K562 (cell line): ENCODE results near the gene ANGPTL7. TPM values are rescaled to one million over a fixed set of nuclear protein-coding genes. Genes with fewer than 3 reads are reported as not detected.

ENCODE experiments used
- ATAC-seq: fragments of 200-7000 bp; cut with Tn5 transposase; 3 replicates; pipeline ENCODE4 v1.9.1; 2020; ENCODE audit warnings: moderate library complexity
- BruUV-seq: library from RNA; stranded (reverse); fragments of 400-500 nt; replicated peaks from 2 replicates; lab custom pipeline; 2021; lab: Mats Ljungman, UMichigan
- CTCF ChIA-PET: fragments of 300-600 bp; formaldehyde crosslinking; extraction: SDS; loops from one replicate; lab custom pipeline; 2021; ENCODE audit warnings: low intra/inter-chr PET ratio; lab: Yijun Ruan, JAX
- POLR2A ChIA-PET: fragments of 300-600, 350-650 bp; sonication (Branson Sonifier 250); formaldehyde crosslinking; extraction: SDS; loops from one replicate; lab custom pipeline; 2021; ENCODE audit warnings: antibody characterized with exemption, inconsistent platforms; lab: Yijun Ruan, JAX
- DNase-seq, 4 experiments: peaks; one replicate each; pipeline versions ENCODE4 v3.0.0 to v3.0.0-alpha.2; 2011 to 2018; ENCODE audit warnings: low spot score in 3 of 4, mixed read lengths in 3 of 4; ENCODE audit errors: extremely low read depth in 1 of 4
- FAIRE-seq: peaks from 2 replicates; lab custom pipeline; 2011; peaks lifted over from hg19 to GRCh38; lab: Jason Lieb, UNC
- H2AFZ ChIP-seq: 2 replicates; pipeline ENCODE4 v1.6.0; 2011; ENCODE audit warnings: low read depth, low read length, control low read depth, inconsistent platforms
- H3K27ac ChIP-seq: fragments of 200-600 bp; 3 replicates; pipeline ENCODE4 v1.8.0; 2011; ENCODE audit warnings: low read depth, mild to moderate bottlenecking, control low read depth, inconsistent platforms, low read length, moderate library complexity, mixed read lengths; ENCODE audit errors: extremely low read depth
- H3K27me3 ChIP-seq, 2 experiments: fragments of 300-600 bp in 1 of 2; 2 replicates in 1 of 2; 3 replicates in 1 of 2; pipeline versions ENCODE4 v1.6.0 to v1.8.0; 2011; ENCODE audit warnings: inconsistent platforms in 2 of 2, low read length in 2 of 2, mild to moderate bottlenecking in 1 of 2, mixed read lengths in 1 of 2, moderate library complexity in 1 of 2; ENCODE audit not compliant: control insufficient read depth in 2 of 2, insufficient read depth in 2 of 2
- H3K36me3 ChIP-seq: fragments of 300-600 bp; 3 replicates; pipeline ENCODE4 v1.8.0; 2011; ENCODE audit warnings: mild to moderate bottlenecking, low read length, inconsistent platforms; ENCODE audit not compliant: control insufficient read depth, insufficient read depth
- H3K4me1 ChIP-seq, 2 experiments: fragments of 200-600 bp in 1 of 2; replicated peaks in 1 of 2; 2 replicates in 1 of 2; 3 replicates in 1 of 2; pipeline versions ENCODE4 v1.5.1 to v1.8.0; 2011; ENCODE audit warnings: inconsistent platforms in 2 of 2, low read length in 2 of 2, mild to moderate bottlenecking in 1 of 2, mixed read lengths in 1 of 2, moderate library complexity in 1 of 2; ENCODE audit not compliant: control insufficient read depth in 2 of 2, insufficient read depth in 2 of 2
- H3K4me2 ChIP-seq: 2 replicates; pipeline ENCODE4 v1.6.1; 2011; ENCODE audit warnings: low read length, control low read depth, inconsistent platforms, mixed read lengths; ENCODE audit not compliant: insufficient read depth
- H3K4me3 ChIP-seq: fragments of 200-600 bp; sonication (generic), shearing (Covaris generic); 2 replicates; pipeline ENCODE4 v1.5.1; 2016; ENCODE audit warnings: control low read depth, inconsistent platforms
- H3K79me2 ChIP-seq: fragments of 200-600 bp; 3 replicates; pipeline ENCODE4 v1.8.0; 2011; ENCODE audit warnings: low read length, inconsistent platforms; ENCODE audit not compliant: control insufficient read depth, insufficient read depth
- H3K9ac ChIP-seq, 2 experiments: 2 replicates each; pipeline versions ENCODE4 v1.6.0 to v1.6.1; 2011; ENCODE audit warnings: low read depth in 2 of 2, low read length in 2 of 2, control low read depth in 1 of 2, inconsistent platforms in 1 of 2, mild to moderate bottlenecking in 1 of 2, mixed read lengths in 1 of 2; ENCODE audit not compliant: insufficient read depth in 1 of 2
- H3K9me1 ChIP-seq: one replicate; pipeline ENCODE4 v1.6.0; 2011; ENCODE audit warnings: inconsistent platforms, mild to moderate bottlenecking, low read length, moderate library complexity; ENCODE audit not compliant: control insufficient read depth, insufficient read depth
- H3K9me3 ChIP-seq: replicated peaks from 2 replicates; pipeline ENCODE4 v1.5.1; 2011; ENCODE audit warnings: low read depth, low read length, inconsistent platforms; ENCODE audit not compliant: control insufficient read depth, insufficient read depth
- H4K20me1 ChIP-seq: replicated peaks from 2 replicates; pipeline ENCODE4 v1.6.1; 2011; ENCODE audit warnings: low read length, inconsistent platforms, mixed read lengths; ENCODE audit not compliant: control insufficient read depth, insufficient read depth
- CXXC5 ChIP-seq: fragments of 250-450 bp; sonication (Bioruptor Pico); IDR thresholded peaks from 2 replicates; pipeline ENCODE4 v1.8.0; 2022; ENCODE audit warnings: inconsistent platforms, mild to moderate bottlenecking, moderate library complexity
- KAT2B ChIP-seq: IDR thresholded peaks from one replicate; pipeline ENCODE4 v1.6.1; 2012; ENCODE audit warnings: low read depth, mild to moderate bottlenecking, control low read depth, inconsistent platforms, low read length, moderate library complexity
- NCOA2 ChIP-seq, 2 experiments: fragments of 450-650 bp; IDR thresholded peaks; 2 replicates each; pipeline ENCODE4 v1.6.1; 2018; ENCODE audit warnings: mild to moderate bottlenecking in 2 of 2, moderate library complexity in 1 of 2; ENCODE audit not compliant: partially characterized antibody in 2 of 2
- NFXL1 ChIP-seq: fragments of 450-650 bp; formaldehyde crosslinking; IDR thresholded peaks from 2 replicates; pipeline ENCODE4 v1.4.0; 2021; ENCODE audit warnings: mild to moderate bottlenecking
- OTX1 ChIP-seq: fragments of 450-650 bp; formaldehyde crosslinking; IDR thresholded peaks from 2 replicates; pipeline ENCODE4 v1.4.0; 2022; ENCODE audit warnings: mild to moderate bottlenecking
- POLR2G ChIP-seq: fragments of 200-400 bp; formaldehyde crosslinking; IDR thresholded peaks from 2 replicates; pipeline ENCODE4 v1.6.1; 2017; ENCODE audit warnings: low read depth, mild to moderate bottlenecking, antibody characterized with exemption, low read length, moderate library complexity
- POU5F1 ChIP-seq: fragments of 150-350 bp; IDR thresholded peaks from 2 replicates; pipeline ENCODE4 v1.6.1; 2014; ENCODE audit warnings: borderline replicate concordance, low read length, low read depth, mild to moderate bottlenecking; ENCODE audit not compliant: partially characterized antibody
- RBM14 ChIP-seq: fragments of 200-400 bp; formaldehyde crosslinking; IDR thresholded peaks from 2 replicates; pipeline ENCODE4 v1.6.1; 2018; ENCODE audit warnings: low read depth, mild to moderate bottlenecking, low read length, moderate library complexity, borderline replicate concordance; ENCODE audit not compliant: insufficient read depth
- SAFB ChIP-seq: fragments of 200-400 bp; formaldehyde crosslinking; IDR thresholded peaks from 2 replicates; pipeline ENCODE4 v1.6.1; 2017; ENCODE audit warnings: low read depth, low read length, borderline replicate concordance
- TAF1 ChIP-seq: IDR thresholded peaks from 2 replicates; pipeline ENCODE4 v1.6.1; 2011; ENCODE audit warnings: mild to moderate bottlenecking, low read length, moderate library complexity; ENCODE audit not compliant: insufficient read depth, control insufficient read depth, severe bottlenecking; ENCODE audit errors: extremely low read depth
- TARDBP ChIP-seq: fragments of 450-650 bp; IDR thresholded peaks from 2 replicates; pipeline ENCODE4 v1.6.1; 2016
- TCF7 ChIP-seq: sonication (generic); IDR thresholded peaks from 2 replicates; pipeline ENCODE4 v1.6.1; 2016; ENCODE audit warnings: antibody characterized with exemption, borderline replicate concordance
- ZBTB11 ChIP-seq, 3 experiments: fragments of 200-800 bp in 1 of 3; fragments of 250-450 bp in 1 of 3; fragments of 450-650 bp in 1 of 3; sonication (Bioruptor Pico) in 1 of 3; sonication (Bioruptor generic) in 1 of 3; formaldehyde crosslinking in 1 of 3; IDR thresholded peaks; 2 replicates each; pipeline versions ENCODE4 v1.6.1 to v1.8.0; 2016 to 2022; ENCODE audit warnings: mild to moderate bottlenecking in 2 of 3, missing genetic modification characterization in 2 of 3, missing compliant biosample characterization in 1 of 3, moderate library complexity in 1 of 3
- WGBS: fragments of 100-300 bp; shearing (Covaris generic); methylation state at CpG from one replicate; pipeline ENCODE4 v1.1.6; 2016; ENCODE audit warnings: low coverage, mixed read lengths; ENCODE audit not compliant: insufficient coverage; ENCODE audit errors: missing lambda C conversion rate; 5-methylcytosine and 5-hydroxymethylcytosine counted together
- in situ Hi-C: fragments of 300-500 bp; cut with MboI; formaldehyde crosslinking; loops from 4 replicates; pipeline ENCODE4 v1.15.0; 2018; ENCODE audit warnings: inconsistent platforms, mixed read lengths
- intact Hi-C: fragments of 100-400 bp; cut with micrococcal nuclease; formaldehyde crosslinking; loops from 2 replicates; pipeline ENCODE4 v1.14.2; 2022
- polyA plus RNA-seq, 8 experiments: library from polyadenylated mRNA; depleted of rRNA in 4 of 8; stranded (reverse) in 5 of 8; unstranded in 3 of 8; fragments of >200 nt; fragmentation: Nextera tagmentation in 2 of 8; fragmentation: Illumina TruSeq in 1 of 8; extraction: Ambion mirVana in 2 of 8; extraction: Trizol in 1 of 8; gene quantifications; 2 replicates each; pipeline versions ENCODE4 v1.2.1 to v1.2.3, GENCODE V29; 2011 to 2014; ENCODE audit warnings: inconsistent platforms in 1 of 8, missing spikeins in 1 of 8
- total RNA-seq, 7 experiments: library from RNA; depleted of rRNA in 6 of 7; stranded (reverse); fragments of >200 nt in 6 of 7; fragmentation: Illumina TruSeq in 2 of 7; extraction: Trizol in 2 of 7; gene quantifications; 2 replicates each; pipeline versions ENCODE4 v1.2.1 to v1.2.3, GENCODE V29; 2011 to 2021; ENCODE audit warnings: low replicate concordance in 1 of 7
- TF ChIP-seq, protein P1 (sequence below): fragments of 450-650 bp; formaldehyde crosslinking; IDR thresholded peaks from 2 replicates; pipeline ENCODE4 v1.4.0; 2022; ENCODE audit warnings: missing genetic modification characterization
- TF ChIP-seq, protein P2 (sequence below): fragments of 450-650 bp; formaldehyde crosslinking; conservative IDR thresholded peaks from 2 replicates; pipeline ENCODE4 v1.4.0; 2022; ENCODE audit warnings: mild to moderate bottlenecking, missing genetic modification characterization

The ANGPTL7 gene
- total and polyA plus RNA-seq, 9 of the 15 experiments (the other 6 are each of a cell fraction or from before 2014, with no cell fraction given): not detected

- POLR2A ChIA-PET: interaction anchor here (1.3 kb wide), 1 partner anchor 11 kb away, joined by 3 read pairs; no protein-coding TSS in a partner anchor
- WGBS: 100% methylated on average over 1 of the region's 1 CpG
- in situ Hi-C loops: no loop called here
Measured at GRCh38 chr1:11216074-11216473, 26.9 kb downstream of the ANGPTL7 start.

More at GRCh38 chr1:11216074-11216473, 26.9 kb downstream of the ANGPTL7 start:
- no peaks in the 10 kb centered on the region for H3K4me1 ChIP-seq
- no peaks in the 10 kb centered on the region for H3K27me3 ChIP-seq
- no peaks in the 10 kb centered on the region for H3K9me1 ChIP-seq
- H3K9ac ChIP-seq: no peak overlapping the region
- H3K4me3 ChIP-seq: no peak overlapping the region
- BruUV-seq: no TSS peak
- H3K27ac ChIP-seq: no peak overlapping the region
- intact Hi-C loops: no loop called here
- no peaks in the 10 kb centered on the region for H4K20me1 ChIP-seq
- H3K9me3 ChIP-seq: no peaks in the 10 kb centered on the region
- FAIRE-seq (no peak), ATAC-seq (no peak), DNase-seq (no peak)
- no peak overlapping the region for H2AFZ ChIP-seq
- CTCF ChIA-PET: no interaction called here
- TF ChIP-seq TCF7: no peak
- no peak for TF ChIP-seq NFXL1 (CRISPR knock-in tag)
- no peak for TF ChIP-seq TAF1
- no peak for TF ChIP-seq ZBTB11 (CRISPR knock-in tag; IDR thresholded peaks at IDR 0.05)
- TF ChIP-seq RBM14: no peak
- no peak for TF ChIP-seq NCOA2 (IDR thresholded peaks at IDR 0.05; ENCODE audit: partially characterized antibody in 2 of 2)
- TF ChIP-seq, protein P1, sequence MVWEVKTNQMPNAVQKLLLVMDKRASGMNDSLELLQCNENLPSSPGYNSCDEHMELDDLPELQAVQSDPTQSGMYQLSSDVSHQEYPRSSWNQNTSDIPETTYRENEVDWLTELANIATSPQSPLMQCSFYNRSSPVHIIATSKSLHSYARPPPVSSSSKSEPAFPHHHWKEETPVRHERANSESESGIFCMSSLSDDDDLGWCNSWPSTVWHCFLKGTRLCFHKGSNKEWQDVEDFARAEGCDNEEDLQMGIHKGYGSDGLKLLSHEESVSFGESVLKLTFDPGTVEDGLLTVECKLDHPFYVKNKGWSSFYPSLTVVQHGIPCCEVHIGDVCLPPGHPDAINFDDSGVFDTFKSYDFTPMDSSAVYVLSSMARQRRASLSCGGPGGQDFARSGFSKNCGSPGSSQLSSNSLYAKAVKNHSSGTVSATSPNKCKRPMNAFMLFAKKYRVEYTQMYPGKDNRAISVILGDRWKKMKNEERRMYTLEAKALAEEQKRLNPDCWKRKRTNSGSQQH (CRISPR knock-in tag): no peak
- no peak for TF ChIP-seq KAT2B
- no peak for TF ChIP-seq POLR2G
- no peak for TF ChIP-seq TARDBP
- no peak for TF ChIP-seq POU5F1
- TF ChIP-seq OTX1: no peak
- TF ChIP-seq, protein P2, sequence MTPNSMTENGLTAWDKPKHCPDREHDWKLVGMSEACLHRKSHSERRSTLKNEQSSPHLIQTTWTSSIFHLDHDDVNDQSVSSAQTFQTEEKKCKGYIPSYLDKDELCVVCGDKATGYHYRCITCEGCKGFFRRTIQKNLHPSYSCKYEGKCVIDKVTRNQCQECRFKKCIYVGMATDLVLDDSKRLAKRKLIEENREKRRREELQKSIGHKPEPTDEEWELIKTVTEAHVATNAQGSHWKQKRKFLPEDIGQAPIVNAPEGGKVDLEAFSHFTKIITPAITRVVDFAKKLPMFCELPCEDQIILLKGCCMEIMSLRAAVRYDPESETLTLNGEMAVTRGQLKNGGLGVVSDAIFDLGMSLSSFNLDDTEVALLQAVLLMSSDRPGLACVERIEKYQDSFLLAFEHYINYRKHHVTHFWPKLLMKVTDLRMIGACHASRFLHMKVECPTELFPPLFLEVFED: no peak
- TF ChIP-seq SAFB: no peak
- TF ChIP-seq CXXC5 (CRISPR knock-in tag): no peak
- H3K4me2 ChIP-seq: no peak overlapping the region
- H3K79me2 ChIP-seq: no peaks in the 10 kb centered on the region
- H3K36me3 ChIP-seq: peaks cover 91% of the 10 kb centered on the region
